Breast epithelium (tissue), 3 donors: ENCODE results near the gene TRPC1.

Experiments used
- CTCF ChIP-seq, 3 donors: fragments of 450-650 bp; IDR thresholded peaks; one replicate each; pipeline ENCODE4 v1.5.1; 2016 to 2017; ENCODE audit warnings: antibody characterized with exemption in 3 of 3, mild to moderate bottlenecking in 3 of 3, moderate library complexity in 3 of 3
- POLR2A ChIP-seq: fragments of 450-650 bp; IDR thresholded peaks from one replicate; pipeline ENCODE4 v1.6.1; 2016; ENCODE audit warnings: antibody characterized with exemption, mild to moderate bottlenecking, moderate library complexity

- TF ChIP-seq CTCF (IDR thresholded peaks at IDR 0.05) (no peak), POLR2A (no peak)
Observed at GRCh38 chr3:142735462-142735861, 11.6 kb downstream of the TRPC1 start.
